MM.1S (cell line): ENCODE data around the gene USP17L30.
"Not testable (repeated sequence)": the region's sequence is repeated elsewhere in the genome, so short reads cannot be mapped to it uniquely, and the experiment has no call there.

Experiments
- EZH2 ChIP-seq: fragments of 300-600 bp; sonication (generic); optimal IDR thresholded peaks from 2 replicates; pipeline ENCODE3; 2017; ENCODE audit warnings: low read depth, mild to moderate bottlenecking, antibody characterized with exemption, low read length, mixed read lengths
- EZH2phosphoT487 ChIP-seq: fragments of 300-600 bp; sonication (generic); IDR thresholded peaks from 2 replicates; pipeline ENCODE4 v1.6.1; 2018; ENCODE audit warnings: antibody characterized with exemption, low read length
- TF ChIP-seq, protein P1 (sequence below): fragments of 300-600 bp; sonication (generic); IDR thresholded peaks from 2 replicates; pipeline ENCODE4 v1.5.1; 2016; ENCODE audit warnings: antibody characterized with exemption, low read length, mixed read lengths

GRCh38 chr4:9324865-9325264 lies 38.1 kb upstream of the USP17L30 start, which contains the start of gene USP17L24:
- TF ChIP-seq, protein P1, sequence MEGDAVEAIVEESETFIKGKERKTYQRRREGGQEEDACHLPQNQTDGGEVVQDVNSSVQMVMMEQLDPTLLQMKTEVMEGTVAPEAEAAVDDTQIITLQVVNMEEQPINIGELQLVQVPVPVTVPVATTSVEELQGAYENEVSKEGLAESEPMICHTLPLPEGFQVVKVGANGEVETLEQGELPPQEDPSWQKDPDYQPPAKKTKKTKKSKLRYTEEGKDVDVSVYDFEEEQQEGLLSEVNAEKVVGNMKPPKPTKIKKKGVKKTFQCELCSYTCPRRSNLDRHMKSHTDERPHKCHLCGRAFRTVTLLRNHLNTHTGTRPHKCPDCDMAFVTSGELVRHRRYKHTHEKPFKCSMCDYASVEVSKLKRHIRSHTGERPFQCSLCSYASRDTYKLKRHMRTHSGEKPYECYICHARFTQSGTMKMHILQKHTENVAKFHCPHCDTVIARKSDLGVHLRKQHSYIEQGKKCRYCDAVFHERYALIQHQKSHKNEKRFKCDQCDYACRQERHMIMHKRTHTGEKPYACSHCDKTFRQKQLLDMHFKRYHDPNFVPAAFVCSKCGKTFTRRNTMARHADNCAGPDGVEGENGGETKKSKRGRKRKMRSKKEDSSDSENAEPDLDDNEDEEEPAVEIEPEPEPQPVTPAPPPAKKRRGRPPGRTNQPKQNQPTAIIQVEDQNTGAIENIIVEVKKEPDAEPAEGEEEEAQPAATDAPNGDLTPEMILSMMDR, result not testable (repeated sequence)
- TF ChIP-seq EZH2, EZH2phosphoT487: not testable (repeated sequence)
